IMR-90 (cell line): ENCODE measurements around the gene NUTM2B. TPM values are rescaled to one million over a fixed set of nuclear protein-coding genes. Genes with fewer than 3 reads are reported as not detected.
"Not testable (repeated sequence)": the region's sequence is repeated elsewhere in the genome, so short reads cannot be mapped to it uniquely, and the experiment has no call there.

Experiments used
- ATAC-seq: fragments of 200-7000 bp; cut with Tn5 transposase; 2 replicates; pipeline ENCODE4 v1.9.1; 2020; ENCODE audit warnings: low read depth, mild to moderate bottlenecking, moderate library complexity
- BruUV-seq: library from RNA; stranded (reverse); fragments of 400-500 nt; replicated peaks from 2 replicates; lab custom pipeline; 2021; lab: Mats Ljungman, UMichigan
- CTCF ChIA-PET: fragments of 300-600 bp; formaldehyde crosslinking; extraction: SDS; loops from one replicate; lab custom pipeline; 2021; ENCODE audit warnings: antibody characterized with exemption; lab: Yijun Ruan, JAX
- POLR2A ChIA-PET: fragments of 300-600 bp; sonication (Branson Sonifier 250); formaldehyde crosslinking; loops from one replicate; lab custom pipeline; 2022; ENCODE audit warnings: antibody characterized with exemption; ENCODE audit not compliant: unreplicated experiment; lab: Charles Lee
- DNase-seq: peaks from one replicate; pipeline ENCODE4 v3.0.0; 2013
- H2AFZ ChIP-seq: replicated peaks from 2 replicates; pipeline ENCODE3; 2013; ENCODE audit warnings: low read length, mild to moderate bottlenecking; ENCODE audit not compliant: poor library complexity
- H2AK5ac ChIP-seq: 2 replicates; pipeline ENCODE4 v1.6.1; 2013; ENCODE audit warnings: low read depth, low read length, inconsistent platforms
- H2AK9ac ChIP-seq: replicated peaks from 2 replicates; pipeline ENCODE3; 2013; ENCODE audit warnings: mild to moderate bottlenecking, low read depth, low read length, moderate library complexity; ENCODE audit not compliant: poor library complexity
- H2BK120ac ChIP-seq: 2 replicates; pipeline ENCODE4 v1.6.1; 2013; ENCODE audit warnings: low read depth, low read length, inconsistent platforms
- H2BK15ac ChIP-seq: 3 replicates; pipeline ENCODE4 v1.6.1; 2013; ENCODE audit warnings: low read depth, low read length, inconsistent platforms
- H2BK20ac ChIP-seq: 2 replicates; pipeline ENCODE4 v1.6.1; 2013; ENCODE audit warnings: low read depth, mild to moderate bottlenecking, inconsistent platforms, low read length, moderate library complexity
- H2BK5ac ChIP-seq: 2 replicates; pipeline ENCODE4 v1.6.1; 2013; ENCODE audit warnings: mild to moderate bottlenecking, low read depth, low read length, inconsistent platforms; ENCODE audit not compliant: poor library complexity, severe bottlenecking
- H3K14ac ChIP-seq: replicated peaks from 2 replicates; pipeline ENCODE4 v1.6.1; 2013; ENCODE audit warnings: low read depth, low read length, inconsistent platforms
- H3K18ac ChIP-seq: 2 replicates; pipeline ENCODE4 v1.6.1; 2013; ENCODE audit warnings: low read depth, low read length, control low read depth
- H3K23ac ChIP-seq: 2 replicates; pipeline ENCODE4 v1.6.1; 2013; ENCODE audit warnings: low read depth, low read length, inconsistent platforms
- H3K27ac ChIP-seq: 2 replicates; pipeline ENCODE4 v1.5.1; 2013; ENCODE audit warnings: mild to moderate bottlenecking, control low read depth, low read length; ENCODE audit not compliant: insufficient read depth
- H3K27me3 ChIP-seq: 2 replicates; pipeline ENCODE4 v1.6.1; 2013; ENCODE audit warnings: low read length; ENCODE audit not compliant: control insufficient read depth, insufficient read depth
- H3K36me3 ChIP-seq: 2 replicates; pipeline ENCODE4 v1.6.1; 2013; ENCODE audit warnings: low read length, mixed read lengths; ENCODE audit not compliant: control insufficient read depth, insufficient read depth
- H3K4ac ChIP-seq: 2 replicates; pipeline ENCODE4 v1.6.1; 2013; ENCODE audit warnings: low read depth, low read length, inconsistent platforms
- H3K4me1 ChIP-seq: 2 replicates; pipeline ENCODE4 v1.6.1; 2013; ENCODE audit warnings: low read length, mixed read lengths; ENCODE audit not compliant: control insufficient read depth, insufficient read depth
- H3K4me2 ChIP-seq: 2 replicates; pipeline ENCODE4 v1.6.1; 2013; ENCODE audit warnings: low read depth, mild to moderate bottlenecking, control low read depth, low read length, moderate library complexity
- H3K4me3 ChIP-seq: 2 replicates; pipeline ENCODE4 v1.5.1; 2013; ENCODE audit warnings: low read depth, mild to moderate bottlenecking, control low read depth, low read length, moderate library complexity; ENCODE audit not compliant: insufficient read depth
- H3K56ac ChIP-seq: 2 replicates; pipeline ENCODE4 v1.6.1; 2013; ENCODE audit warnings: low read length, inconsistent platforms; ENCODE audit not compliant: insufficient read depth; ENCODE audit errors: extremely low read depth
- H3K79me1 ChIP-seq, 2 experiments: 2 replicates each; pipeline ENCODE4 v1.6.1; 2013; ENCODE audit warnings: low read length in 2 of 2, inconsistent platforms in 1 of 2, low read depth in 1 of 2
- H3K9ac ChIP-seq: 2 replicates; pipeline ENCODE4 v1.6.1; 2013; ENCODE audit warnings: low read depth, low read length, control low read depth
- H3K9me1 ChIP-seq: 2 replicates; pipeline ENCODE4 v1.6.1; 2013; ENCODE audit warnings: low read length, inconsistent platforms; ENCODE audit not compliant: insufficient read depth
- H3K9me3 ChIP-seq: 2 replicates; pipeline ENCODE4 v1.6.1; 2013; ENCODE audit warnings: low read length; ENCODE audit not compliant: control insufficient read depth, insufficient read depth
- H4K20me1 ChIP-seq: 2 replicates; pipeline ENCODE4 v1.6.1; 2013; ENCODE audit warnings: low read length, inconsistent platforms; ENCODE audit not compliant: insufficient read depth
- H4K5ac ChIP-seq: 2 replicates; pipeline ENCODE4 v1.6.1; 2013; ENCODE audit warnings: mild to moderate bottlenecking, low read depth, low read length, control low read depth
- H4K8ac ChIP-seq, 2 experiments: 2 replicates each; pipeline ENCODE4 v1.6.1; 2013; ENCODE audit warnings: low read depth in 2 of 2, low read length in 2 of 2, control low read depth in 1 of 2, inconsistent platforms in 1 of 2
- H4K91ac ChIP-seq: 2 replicates; pipeline ENCODE4 v1.6.1; 2013; ENCODE audit warnings: low read depth, low read length, inconsistent platforms; ENCODE audit not compliant: insufficient read depth
- WGBS, 2 experiments: methylation state at CpG; one replicate each; pipeline versions ENCODE4 v1.1.5 to v1.1.7; 2013; ENCODE audit warnings: missing lambda C conversion rate in 2 of 2; ENCODE audit not compliant: insufficient read length in 1 of 2; ENCODE audit errors: extremely low coverage in 2 of 2; 5-methylcytosine and 5-hydroxymethylcytosine counted together
- dilution Hi-C: fragments of 300-500 bp; cut with HindIII; formaldehyde crosslinking; loops from one replicate; pipeline ENCODE4 v1.14.3; 2018; ENCODE audit warnings: low sequenced_read_pairs; ENCODE audit not compliant: unreplicated experiment
- in situ Hi-C: fragments of 300-500 bp; cut with MboI; formaldehyde crosslinking; loops from 3 replicates; pipeline ENCODE4 v1.14.3; 2019; ENCODE audit warnings: low sequenced_read_pairs, inconsistent platforms, mixed read lengths
- intact Hi-C: fragments of 100-400 bp; cut with micrococcal nuclease; formaldehyde crosslinking; loops from 2 replicates; pipeline ENCODE4 v1.10.0; 2022
- polyA plus RNA-seq, 3 experiments: library from polyadenylated mRNA; depleted of rRNA; stranded (reverse); fragments of >200 nt; gene quantifications; 2 replicates each; pipeline ENCODE4 v1.2.3, GENCODE V29; 2012; ENCODE audit warnings: low replicate concordance in 1 of 3
- total RNA-seq: library from RNA; depleted of rRNA; stranded (reverse); fragments of >200 nt; gene quantifications from 2 replicates; pipeline ENCODE4 v1.2.3, GENCODE V29; 2012

Gene NUTM2B
- total and polyA plus RNA-seq, 2 of the 4 experiments (the other 2 are of a cell fraction) = 0.18 to 0.29 TPM

- H2AK5ac ChIP-seq, DNase-seq, H2AFZ ChIP-seq, H3K9ac ChIP-seq, BruUV-seq, intact Hi-C loops, H2BK120ac ChIP-seq, H3K4me1 ChIP-seq, H3K4me3 ChIP-seq, H3K14ac ChIP-seq, H3K18ac ChIP-seq, dilution Hi-C loops, H2BK20ac ChIP-seq, ATAC-seq, in situ Hi-C loops, H2BK5ac ChIP-seq, H4K91ac ChIP-seq, H3K27ac ChIP-seq, H3K9me1 ChIP-seq, H2AK9ac ChIP-seq, H4K20me1 ChIP-seq, H3K4me2 ChIP-seq, H3K56ac ChIP-seq, H3K4ac ChIP-seq, POLR2A ChIA-PET, H2BK15ac ChIP-seq, CTCF ChIA-PET, H4K5ac ChIP-seq, H3K36me3 ChIP-seq, H3K27me3 ChIP-seq, H3K9me3 ChIP-seq, H3K79me1 ChIP-seq, H3K23ac ChIP-seq, H4K8ac ChIP-seq: not testable (repeated sequence)
- WGBS, 2 experiments = no CpG with 5 or more reads among the region's 6 CpGs
These were observed 6.4 kb upstream of the NUTM2B start for GRCh38 chr10:79696596-79696995.

- H3K4me3 ChIP-seq, H2BK20ac ChIP-seq, H3K79me1 ChIP-seq, H3K27me3 ChIP-seq, H3K4me2 ChIP-seq, H3K23ac ChIP-seq, POLR2A ChIA-PET, H3K18ac ChIP-seq, H3K9me3 ChIP-seq, H3K4me1 ChIP-seq, H3K9me1 ChIP-seq, in situ Hi-C loops, dilution Hi-C loops, H3K27ac ChIP-seq, BruUV-seq, ATAC-seq, H3K36me3 ChIP-seq, H2BK5ac ChIP-seq, H3K9ac ChIP-seq, H4K20me1 ChIP-seq, DNase-seq, H3K56ac ChIP-seq, H2AFZ ChIP-seq, H2BK15ac ChIP-seq, H4K8ac ChIP-seq, H3K14ac ChIP-seq, H4K91ac ChIP-seq, H2BK120ac ChIP-seq, H2AK5ac ChIP-seq, H4K5ac ChIP-seq, intact Hi-C loops, H2AK9ac ChIP-seq, H3K4ac ChIP-seq, CTCF ChIA-PET: not testable (repeated sequence)
- WGBS, 2 experiments = no CpG with 5 or more reads among the region's 5 CpGs
These were observed 5.9 kb upstream of the NUTM2B start for GRCh38 chr10:79697141-79697540.
